Immature natural killer cell (primary cell): ENCODE results near the gene METAP2. TPM values are rescaled to one million over a fixed set of nuclear protein-coding genes. Genes with fewer than 3 reads are reported as not detected.
"Not testable (repeated sequence)": the region's sequence is repeated elsewhere in the genome, so short reads cannot be mapped to it uniquely, and the experiment has no call there.

Experiments
- DNase-seq, 3 donors: peaks; one replicate each; pipeline ENCODE4 v3.0.0; 2022; ENCODE audit warnings: mixed read lengths in 1 of 3
- H3K27ac Mint-ChIP-seq, 6 donors: one replicate each; pipeline ENCODE4 v1.8.0; 2020; ENCODE audit warnings: mixed read lengths in 6 of 6, mild to moderate bottlenecking in 5 of 6, inconsistent platforms in 4 of 6, moderate library complexity in 3 of 6
- H3K27me3 Mint-ChIP-seq, 3 donors: one replicate each; pipeline ENCODE4 v1.8.0; 2020 to 2021; ENCODE audit warnings: low read depth in 3 of 3, mild to moderate bottlenecking in 3 of 3, mixed read lengths in 3 of 3, moderate library complexity in 3 of 3, inconsistent platforms in 1 of 3
- H3K36me3 Mint-ChIP-seq, 3 donors: one replicate each; pipeline ENCODE4 v1.8.0; 2020; ENCODE audit warnings: mixed read lengths in 3 of 3, inconsistent platforms in 2 of 3, mild to moderate bottlenecking in 2 of 3
- H3K4me1 Mint-ChIP-seq, 2 donors: one replicate each; pipeline ENCODE4 v1.8.0; 2020; ENCODE audit warnings: inconsistent platforms in 2 of 2, mild to moderate bottlenecking in 2 of 2, mixed read lengths in 2 of 2, moderate library complexity in 1 of 2
- H3K4me3 Mint-ChIP-seq, 5 donors: one replicate each; pipeline ENCODE4 v1.8.0; 2020; ENCODE audit warnings: mild to moderate bottlenecking in 5 of 5, mixed read lengths in 5 of 5, inconsistent platforms in 3 of 5, moderate library complexity in 3 of 5
- H3K9me3 Mint-ChIP-seq, 6 donors: one replicate each; pipeline ENCODE4 v1.8.0; 2020; ENCODE audit warnings: mild to moderate bottlenecking in 6 of 6, mixed read lengths in 6 of 6, inconsistent platforms in 4 of 6, moderate library complexity in 3 of 6
- polyA plus RNA-seq, 3 donors: library from polyadenylated mRNA; unstranded; fragments of 300-500 nt; fragmentation: Illumina TruSeq; gene quantifications; one replicate each; pipeline ENCODE4 v1.2.3, GENCODE V29; 2021

The METAP2 gene
- polyA plus RNA-seq, 3 donors from 2014 or later, result 26.8 to 47.5 (median 35.3) TPM

GRCh38 chr12:95452501-95452900 lies 21.5 kb upstream of the METAP2 start:
- H3K27ac Mint-ChIP-seq, H3K4me3 Mint-ChIP-seq, H3K9me3 Mint-ChIP-seq, DNase-seq, H3K4me1 Mint-ChIP-seq, H3K36me3 Mint-ChIP-seq: not testable (repeated sequence)
- peaks cover 2 to 18% (median 4%) of the 10 kb centered on the region in 3 donors for H3K27me3 Mint-ChIP-seq

DNA sequence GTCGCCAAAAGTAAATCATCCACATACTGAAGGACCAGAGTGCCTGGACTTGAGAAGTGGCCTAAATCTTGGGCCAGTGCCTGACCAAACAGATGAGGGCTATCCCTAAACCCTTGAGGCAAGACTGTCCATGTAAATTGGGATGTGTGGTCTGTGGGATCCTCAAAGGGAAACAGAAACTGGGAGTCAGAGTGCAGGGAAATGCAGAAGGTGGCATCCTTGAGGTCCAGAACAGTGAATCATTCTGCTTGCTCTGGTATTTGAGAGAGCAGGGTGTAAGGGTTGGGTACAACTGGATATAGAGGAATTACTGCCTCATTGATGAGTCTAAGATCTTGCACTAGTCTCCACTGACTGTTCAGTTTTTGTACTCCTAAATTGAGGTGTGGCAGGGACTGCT lies 20.1 kb upstream of the METAP2 start:
- peaks cover 1 to 21% (median 2%) of the 10 kb centered on the region in 3 donors for H3K27me3 Mint-ChIP-seq
- not testable (repeated sequence) for H3K4me3 Mint-ChIP-seq, H3K4me1 Mint-ChIP-seq, DNase-seq, H3K36me3 Mint-ChIP-seq, H3K27ac Mint-ChIP-seq
- peaks cover 2 to 23% (median 9%) of the 10 kb centered on the region in 6 donors for H3K9me3 Mint-ChIP-seq

- peaks cover 2 to 26% (median 9%) of the 10 kb centered on the region in 6 donors for H3K9me3 Mint-ChIP-seq
- not testable (repeated sequence) for H3K4me1 Mint-ChIP-seq
These were observed 19.2 kb upstream of the METAP2 start for GRCh38 chr12:95454780-95455215.

GRCh38 chr12:95457605-95458004 lies 16.3 kb upstream of the METAP2 start:
- not testable (repeated sequence) for H3K27ac Mint-ChIP-seq, H3K4me1 Mint-ChIP-seq, H3K4me3 Mint-ChIP-seq, DNase-seq, H3K36me3 Mint-ChIP-seq
- Mint-ChIP-seq H3K27me3 (peaks cover 1 to 15% (median 7%) of the 10 kb centered on the region in 3 donors), H3K9me3 (peaks cover 2 to 26% (median 9%) of the 10 kb centered on the region in 6 donors)

More at GRCh38 chr12:95454780-95455215, 19.2 kb upstream of the METAP2 start:
- peaks cover 1 to 24% (median 5%) of the 10 kb centered on the region in 3 donors for H3K27me3 Mint-ChIP-seq
- not testable (repeated sequence) for H3K4me3 Mint-ChIP-seq, H3K36me3 Mint-ChIP-seq, H3K27ac Mint-ChIP-seq, DNase-seq

GRCh38 chr12:95458761-95459160 lies 15.2 kb upstream of the METAP2 start:
- peaks cover 1 to 15% (median 7%) of the 10 kb centered on the region in 3 donors for H3K27me3 Mint-ChIP-seq
- no peak overlapping the region for H3K4me3 Mint-ChIP-seq
- no peak for DNase-seq
- no peak overlapping the region for H3K27ac Mint-ChIP-seq
- peaks cover 0 to 6% (median 0%) of the 10 kb centered on the region in 3 donors for H3K36me3 Mint-ChIP-seq
- peaks cover 2 to 26% (median 9%) of the 10 kb centered on the region in 6 donors for H3K9me3 Mint-ChIP-seq
- H3K4me1 Mint-ChIP-seq, result no peaks in the 10 kb centered on the region

DNA sequence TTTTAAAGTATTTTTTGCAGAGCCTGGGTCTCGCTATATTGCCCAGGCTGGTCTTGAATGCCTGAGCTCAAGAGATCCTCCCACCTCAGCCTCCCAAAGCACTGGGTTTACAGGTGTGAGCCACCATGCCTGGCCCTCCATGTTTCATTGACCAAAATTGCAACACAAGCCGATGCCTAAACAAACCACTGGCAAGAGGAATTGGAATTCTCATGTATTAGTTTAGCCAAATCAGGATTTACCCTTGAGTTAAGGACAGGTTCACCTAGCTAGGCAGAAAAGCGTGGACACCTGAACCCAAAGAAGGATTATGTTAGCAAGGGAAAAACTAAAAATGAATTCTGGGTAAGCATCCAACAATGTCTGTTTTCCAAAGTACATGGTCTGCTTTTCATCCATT lies 14.6 kb upstream of the METAP2 start:
- no peak for DNase-seq
- H3K27me3 Mint-ChIP-seq, result peaks cover 0 to 15% (median 7%) of the 10 kb centered on the region in 3 donors
- no peaks in the 10 kb centered on the region for H3K4me1 Mint-ChIP-seq
- H3K4me3 Mint-ChIP-seq, result no peak overlapping the region
- no peak overlapping the region for H3K27ac Mint-ChIP-seq
- H3K9me3 Mint-ChIP-seq, result peaks cover 2 to 26% (median 9%) of the 10 kb centered on the region in 6 donors
- peaks cover 0 to 6% (median 0%) of the 10 kb centered on the region in 3 donors for H3K36me3 Mint-ChIP-seq

DNA sequence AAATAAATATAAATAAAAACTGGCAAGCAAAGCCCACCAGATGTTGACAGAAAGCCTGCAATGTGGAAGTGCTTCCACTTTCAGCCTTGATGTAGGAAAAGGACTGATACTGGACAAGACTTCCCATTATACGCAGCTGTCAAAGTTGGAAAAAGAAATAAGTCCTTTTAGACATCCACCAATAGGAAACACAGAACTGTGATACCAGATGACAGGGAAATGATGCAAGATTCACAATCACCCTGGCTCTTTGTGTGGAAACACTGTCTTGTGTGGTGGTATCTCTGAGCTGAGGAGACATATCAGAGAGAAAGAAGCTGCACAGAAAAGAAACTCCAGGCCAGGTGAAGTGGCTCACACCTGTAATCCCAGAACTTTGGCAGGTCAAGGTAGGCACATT lies 13.8 kb upstream of the METAP2 start:
- Mint-ChIP-seq H3K36me3 (peaks cover 0 to 6% (median 0%) of the 10 kb centered on the region in 3 donors), H3K27me3 (peaks cover 0 to 16% (median 7%) of the 10 kb centered on the region in 3 donors), H3K4me1 (no peaks in the 10 kb centered on the region), H3K27ac (no peak overlapping the region), H3K4me3 (no peak overlapping the region), H3K9me3 (peaks cover 2 to 26% (median 9%) of the 10 kb centered on the region in 6 donors)
- no peak for DNase-seq

DNA sequence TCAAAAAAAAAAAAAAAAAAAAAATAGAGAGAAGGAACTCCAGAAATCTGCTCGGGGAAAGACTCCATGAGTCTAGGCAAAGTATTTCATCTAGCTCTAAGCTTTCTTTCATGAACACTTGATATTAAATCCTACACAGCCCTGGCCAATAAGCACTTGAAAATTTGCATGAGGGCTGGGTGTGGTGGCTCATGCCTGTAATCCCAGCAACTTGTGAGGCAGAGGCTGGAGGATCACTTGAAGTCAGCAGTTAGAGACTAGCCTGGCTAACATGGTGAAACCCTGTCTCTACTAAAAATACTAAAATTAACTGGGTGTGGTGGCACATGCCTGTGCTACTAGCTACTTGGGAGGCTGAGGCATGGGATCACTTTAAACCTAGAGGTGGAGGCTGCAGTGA lies 13.1 kb upstream of the METAP2 start:
- no peak for DNase-seq
- no peaks in the 10 kb centered on the region for H3K4me1 Mint-ChIP-seq

DNA sequence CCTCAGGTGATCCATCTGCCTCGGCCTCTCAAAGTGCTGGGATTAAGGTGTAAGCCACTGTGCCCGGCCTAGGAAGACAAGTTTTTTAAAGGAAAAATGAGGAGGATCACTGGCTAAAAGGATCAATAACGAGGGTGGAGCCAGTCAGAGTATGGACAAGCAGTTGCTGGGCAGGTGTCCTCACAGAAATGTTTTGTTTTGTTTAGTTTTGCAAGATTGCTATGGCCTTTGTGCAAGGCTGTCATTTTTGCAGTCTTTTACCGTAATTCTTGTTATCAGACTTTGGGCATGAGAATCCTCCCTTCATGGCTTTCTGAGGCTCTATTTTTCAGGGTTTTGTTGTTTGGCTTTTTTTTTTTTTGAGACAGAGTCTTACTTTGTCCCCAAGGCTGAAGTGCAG lies 11.9 kb upstream of the METAP2 start:
- DNase-seq, result no peak
- H3K36me3 Mint-ChIP-seq, result peaks cover 0 to 6% (median 0%) of the 10 kb centered on the region in 3 donors
- no peak overlapping the region for H3K27ac Mint-ChIP-seq
- no peak overlapping the region for H3K4me3 Mint-ChIP-seq
- peaks cover 2 to 21% (median 8%) of the 10 kb centered on the region in 6 donors for H3K9me3 Mint-ChIP-seq
- H3K27me3 Mint-ChIP-seq, result peaks cover 0 to 14% (median 7%) of the 10 kb centered on the region in 3 donors
- H3K4me1 Mint-ChIP-seq, result no peaks in the 10 kb centered on the region

More for the DNA sequence above, 13.1 kb upstream of the METAP2 start:
- no peak overlapping the region for H3K4me3 Mint-ChIP-seq
- peaks cover 0 to 17% (median 7%) of the 10 kb centered on the region in 3 donors for H3K27me3 Mint-ChIP-seq
- no peak overlapping the region for H3K27ac Mint-ChIP-seq
- peaks cover 0 to 6% (median 0%) of the 10 kb centered on the region in 3 donors for H3K36me3 Mint-ChIP-seq
- H3K9me3 Mint-ChIP-seq, result peaks cover 2 to 26% (median 9%) of the 10 kb centered on the region in 6 donors

DNA sequence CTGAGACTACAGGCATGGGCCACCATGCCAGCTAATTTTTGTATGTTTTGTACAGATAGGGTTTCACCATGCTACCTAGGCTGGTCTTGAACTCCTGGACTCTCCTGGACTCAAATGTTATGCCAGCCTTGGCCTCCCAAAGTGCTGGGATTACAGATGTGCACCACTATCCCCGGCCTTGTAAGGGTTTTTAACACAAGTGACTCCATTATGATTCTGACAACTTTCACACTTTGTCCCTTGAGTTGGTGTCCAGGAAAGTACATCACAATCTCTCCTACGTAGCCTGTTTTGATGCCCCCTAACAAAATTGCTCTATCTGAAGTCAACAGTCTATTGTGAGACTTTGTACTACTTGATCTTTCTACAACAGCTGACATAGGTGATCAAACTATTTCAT lies 11.4 kb upstream of the METAP2 start:
- Mint-ChIP-seq H3K27me3 (peaks cover 0 to 12% (median 7%) of the 10 kb centered on the region in 3 donors), H3K9me3 (peaks cover 2 to 17% (median 7%) of the 10 kb centered on the region in 6 donors), H3K4me3 (no peak overlapping the region), H3K36me3 (peaks cover 0 to 6% (median 0%) of the 10 kb centered on the region in 3 donors), H3K4me1 (no peaks in the 10 kb centered on the region), H3K27ac (no peak overlapping the region)
- no peak for DNase-seq

- H3K9me3 Mint-ChIP-seq, result peaks cover under 1 to 12% (median 3%) of the 10 kb centered on the region in 6 donors
- H3K27me3 Mint-ChIP-seq, result peaks cover 0 to 12% (median 7%) of the 10 kb centered on the region in 3 donors
- peaks cover 0 to 2% (median 0%) of the 10 kb centered on the region in 3 donors for H3K36me3 Mint-ChIP-seq
- no peak for DNase-seq
- H3K27ac Mint-ChIP-seq, result no peak overlapping the region
- no peaks in the 10 kb centered on the region for H3K4me1 Mint-ChIP-seq
- no peak overlapping the region for H3K4me3 Mint-ChIP-seq
These were observed 10.9 kb upstream of the METAP2 start for GRCh38 chr12:95463050-95463449.

DNA sequence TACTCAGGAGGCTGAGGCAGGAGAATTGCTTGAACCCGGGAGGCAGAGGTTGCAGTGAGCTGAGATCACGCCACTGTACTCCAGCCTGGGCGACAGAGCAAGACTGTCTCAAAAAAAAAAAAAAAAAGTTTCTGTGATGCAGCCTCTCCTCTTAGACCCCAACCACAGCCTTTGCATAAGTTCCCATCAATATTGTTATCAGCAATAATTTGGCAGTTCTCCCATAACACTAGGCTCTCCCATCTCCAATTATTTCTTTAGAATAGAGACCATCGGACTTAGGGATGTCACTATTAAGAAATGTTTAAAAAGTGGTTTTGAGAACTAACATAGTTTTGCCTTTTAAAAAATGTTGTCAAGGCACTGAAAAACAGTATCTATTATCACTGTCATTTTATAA lies 10.2 kb upstream of the METAP2 start:
- H3K27me3 Mint-ChIP-seq, result peaks cover 0 to 11% (median 7%) of the 10 kb centered on the region in 3 donors
- H3K9me3 Mint-ChIP-seq, H3K36me3 Mint-ChIP-seq, DNase-seq, H3K4me3 Mint-ChIP-seq, H3K27ac Mint-ChIP-seq, H3K4me1 Mint-ChIP-seq: not testable (repeated sequence)

DNA sequence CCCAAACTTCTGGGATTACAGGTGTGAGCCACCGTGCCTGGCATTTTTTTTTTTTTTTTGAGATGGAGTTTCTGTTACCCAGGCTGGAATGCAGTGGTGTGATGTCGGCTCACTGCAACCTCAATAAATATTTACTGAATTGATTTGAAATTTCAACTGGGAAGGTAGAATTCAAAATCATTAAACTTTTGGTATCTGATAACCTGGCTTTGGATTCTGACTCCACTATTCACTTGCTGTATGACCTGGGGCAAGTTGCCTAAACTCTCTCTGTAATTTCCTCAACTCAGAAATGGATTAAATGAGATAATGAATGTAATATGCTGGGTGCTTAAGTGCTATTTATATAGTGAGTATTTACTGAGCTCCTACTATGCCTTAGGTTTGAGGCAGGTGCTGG lies 8.7 kb upstream of the METAP2 start:
- no peak for DNase-seq
- Mint-ChIP-seq H3K27ac (no peak overlapping the region), H3K4me3 (no peak overlapping the region), H3K36me3 (no peaks in the 10 kb centered on the region), H3K4me1 (no peaks in the 10 kb centered on the region), H3K9me3 (no peaks in the 10 kb centered on the region), H3K27me3 (peaks cover 0 to 9% (median 3%) of the 10 kb centered on the region in 3 donors)

- peaks cover 0 to 4% (median 0%) of the 10 kb centered on the region in 3 donors for H3K36me3 Mint-ChIP-seq
- peaks cover 2 to 7% (median 4%) of the 10 kb centered on the region in 3 donors for H3K27me3 Mint-ChIP-seq
- no peak overlapping the region for H3K27ac Mint-ChIP-seq
- peaks cover 27 to 31% of the 10 kb centered on the region in 2 donors for H3K4me1 Mint-ChIP-seq
- DNase-seq, result no peak
- H3K9me3 Mint-ChIP-seq, result no peaks in the 10 kb centered on the region
- H3K4me3 Mint-ChIP-seq, result no peak overlapping the region
These were observed 3.7 kb upstream of the METAP2 start for GRCh38 chr12:95470300-95470699.
